ENCODE results near the gene EFHC1.

DNA sequence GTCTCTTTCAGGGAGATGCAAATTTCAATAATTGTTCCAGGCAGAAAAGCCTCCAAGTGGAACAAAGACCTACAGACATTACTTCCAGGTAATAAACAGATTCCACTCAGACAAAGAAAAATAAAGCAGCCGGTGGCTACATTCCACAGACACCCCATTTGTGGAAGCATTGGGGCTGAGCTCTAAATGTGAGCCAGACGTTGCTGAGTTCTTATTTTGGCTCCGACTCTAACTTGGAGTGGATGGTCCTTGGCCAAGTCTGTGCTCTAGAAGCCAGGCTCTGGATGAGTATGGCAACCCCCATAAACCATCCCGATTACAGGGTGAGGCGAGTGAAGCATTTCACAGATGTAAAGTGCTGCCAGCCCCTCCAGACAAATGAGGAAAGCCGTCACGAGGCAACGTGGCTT is 150.2 kb downstream of the EFHC1 start:
- TF ChIP-seq ZNF274 (IDR thresholded peaks at IDR 0.05; ENCODE audit: low read depth, low read length) (no peak), EGR1 (IDR thresholded peaks at IDR 0.05; ENCODE audit: low read depth) (no peak), POLR2A (IDR thresholded peaks at IDR 0.05; ENCODE audit: borderline replicate concordance, extremely low read depth, insufficient read depth, insufficient read length) (no peak), CTCF (IDR thresholded peaks at IDR 0.05 in 2 of 3, conservative IDR thresholded peaks at IDR 0.05 in 1 of 3; ENCODE audit: borderline replicate concordance in 1 of 3, insufficient read depth in 1 of 3, low read depth in 2 of 3, low read length in 2 of 3) (no peak), EZH2 (IDR thresholded peaks at IDR 0.05) (no peak), REST (IDR thresholded peaks at IDR 0.05; ENCODE audit: low read depth) (no peak), ZBTB33 (IDR thresholded peaks at IDR 0.05; ENCODE audit: extremely low read depth, insufficient replicate concordance, low read length) (no peak), RAD21 (IDR thresholded peaks at IDR 0.05; ENCODE audit: low read depth) (no peak)
- TF ChIP-seq, protein P1, sequence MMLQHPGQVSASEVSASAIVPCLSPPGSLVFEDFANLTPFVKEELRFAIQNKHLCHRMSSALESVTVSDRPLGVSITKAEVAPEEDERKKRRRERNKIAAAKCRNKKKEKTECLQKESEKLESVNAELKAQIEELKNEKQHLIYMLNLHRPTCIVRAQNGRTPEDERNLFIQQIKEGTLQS (IDR thresholded peaks at IDR 0.05), result no peak

Measured in HCT116 (cell line).